Breast epithelium (tissue), 4 donors: Measurements from ENCODE around the gene COPS4. TPM values are rescaled to one million over a fixed set of nuclear protein-coding genes. Genes with fewer than 3 reads are reported as not detected.

ENCODE experiments used
- DNase-seq, 2 donors: peaks; one replicate each; pipeline ENCODE4 v3.0.0-alpha.2; 2019; ENCODE audit warnings: low spot score in 2 of 2
- H3K27ac ChIP-seq, 2 donors: fragments of 200-600 bp; sonication (generic) in 1 of 2; one replicate each; pipeline ENCODE4 v1.5.1; 2016 to 2019; ENCODE audit warnings: mild to moderate bottlenecking in 1 of 2
- H3K27me3 ChIP-seq, 2 donors: fragments of 200-600 bp; sonication (generic) in 1 of 2; one replicate each; pipeline versions ENCODE4 v1.5.1 to v1.6.0; 2017 to 2019; ENCODE audit warnings: control low read depth in 1 of 2, mild to moderate bottlenecking in 1 of 2
- H3K36me3 ChIP-seq: fragments of 200-600 bp; one replicate; pipeline ENCODE4 v1.5.1; 2019
- H3K4me1 ChIP-seq, 2 donors: fragments of 200-600 bp; sonication (generic); one replicate each; pipeline ENCODE4 v1.5.1; 2016 to 2019; ENCODE audit warnings: control low read depth in 1 of 2
- H3K4me3 ChIP-seq, 3 donors: fragments of 200-600 bp; sonication (generic); 1 replicate in 2 of 3; 2 replicates in 1 of 3; pipeline ENCODE4 v1.5.1; 2016 to 2019; ENCODE audit warnings: mild to moderate bottlenecking in 3 of 3, moderate library complexity in 2 of 3
- H3K9me3 ChIP-seq, 2 donors: fragments of 200-600 bp; sonication (generic) in 1 of 2; one replicate each; pipeline ENCODE4 v1.5.1; 2016 to 2019; ENCODE audit warnings: control low read depth in 1 of 2
- CTCF ChIP-seq, 3 donors: fragments of 450-650 bp; IDR thresholded peaks; one replicate each; pipeline ENCODE4 v1.5.1; 2016 to 2017; ENCODE audit warnings: antibody characterized with exemption in 3 of 3, mild to moderate bottlenecking in 3 of 3, moderate library complexity in 3 of 3
- POLR2A ChIP-seq: fragments of 450-650 bp; IDR thresholded peaks from one replicate; pipeline ENCODE4 v1.6.1; 2016; ENCODE audit warnings: antibody characterized with exemption, mild to moderate bottlenecking, moderate library complexity
- POLR2AphosphoS5 ChIP-seq, 3 donors: sonication (generic); formaldehyde crosslinking; IDR thresholded peaks; one replicate each; pipeline ENCODE4 v1.6.1; 2017; ENCODE audit warnings: antibody characterized with exemption in 3 of 3
- intact Hi-C: fragments of 100-400 bp; cut with DNase I; formaldehyde crosslinking; loops from one replicate; pipeline ENCODE4 v1.15.1; 2023; ENCODE audit warnings: low total_unique reads
- total RNA-seq, 3 donors: library from RNA; depleted of rRNA; stranded (reverse); fragments of >200 nt; gene quantifications; one replicate each; pipeline ENCODE4 v1.1.0, GENCODE V29; 2016

The COPS4 gene
- total RNA-seq, 3 donors from 2014 or later: 55.8 to 67.9 (median 56.4) TPM

GRCh38 chr4:83024233-83024632 is 10.8 kb upstream of the COPS4 start:
- H3K4me3 ChIP-seq: no peak overlapping the region
- H3K4me1 ChIP-seq: no peaks in the 10 kb centered on the region
- H3K36me3 ChIP-seq: no peaks in the 10 kb centered on the region
- no peak overlapping the region for H3K27ac ChIP-seq
- no peak for TF ChIP-seq POLR2AphosphoS5 (IDR thresholded peaks at IDR 0.05)
- TF ChIP-seq CTCF (IDR thresholded peaks at IDR 0.05): no peak
- TF ChIP-seq POLR2A: no peak
- H3K9me3 ChIP-seq: peaks cover 0 to 14% of the 10 kb centered on the region in 2 donors
- intact Hi-C loops: no loop called here
- DNase-seq: no peak
- H3K27me3 ChIP-seq: no peaks in the 10 kb centered on the region

- H3K36me3 ChIP-seq: no peaks in the 10 kb centered on the region
Measured at GRCh38 chr4:83025563-83025962, 9.4 kb upstream of the COPS4 start.

GRCh38 chr4:83028976-83029375 is 6.0 kb upstream of the COPS4 start:
- H3K36me3 ChIP-seq: no peaks in the 10 kb centered on the region
- no peak for DNase-seq
- no peak overlapping the region for H3K4me3 ChIP-seq
- H3K9me3 ChIP-seq: peaks cover 0 to 14% of the 10 kb centered on the region in 2 donors
- H3K27me3 ChIP-seq: no peaks in the 10 kb centered on the region
- H3K4me1 ChIP-seq: no peaks in the 10 kb centered on the region
- intact Hi-C loops: no loop called here
- TF ChIP-seq CTCF (IDR thresholded peaks at IDR 0.05) (no peak), POLR2A (no peak), POLR2AphosphoS5 (IDR thresholded peaks at IDR 0.05) (no peak)
- no peak overlapping the region for H3K27ac ChIP-seq

More at GRCh38 chr4:83025563-83025962, 9.4 kb upstream of the COPS4 start:
- H3K27me3 ChIP-seq: no peaks in the 10 kb centered on the region
- no peak overlapping the region for H3K27ac ChIP-seq
- intact Hi-C loops: no loop called here
- H3K4me1 ChIP-seq: no peaks in the 10 kb centered on the region
- TF ChIP-seq POLR2AphosphoS5 (IDR thresholded peaks at IDR 0.05): no peak
- no peak for TF ChIP-seq POLR2A
- TF ChIP-seq CTCF (IDR thresholded peaks at IDR 0.05): no peak
- no peak overlapping the region for H3K4me3 ChIP-seq
- no peak for DNase-seq
- H3K9me3 ChIP-seq: peaks cover 0 to 14% of the 10 kb centered on the region in 2 donors

- H3K9me3 ChIP-seq: peaks cover 0 to 10% of the 10 kb centered on the region in 2 donors
- no peaks in the 10 kb centered on the region for H3K4me1 ChIP-seq
- DNase-seq: no peak
- TF ChIP-seq POLR2AphosphoS5 (IDR thresholded peaks at IDR 0.05) (no peak), POLR2A (no peak), CTCF (IDR thresholded peaks at IDR 0.05) (no peak)
- H3K4me3 ChIP-seq: no peak overlapping the region
- no peak overlapping the region for H3K27ac ChIP-seq
- intact Hi-C loops: no loop called here
- H3K36me3 ChIP-seq: no peaks in the 10 kb centered on the region
- H3K27me3 ChIP-seq: no peaks in the 10 kb centered on the region
Measured at GRCh38 chr4:83029688-83030087, 5.3 kb upstream of the COPS4 start.

- Histone ChIP-seq H3K9me3 (no peaks in the 10 kb centered on the region), H3K27ac (no peak overlapping the region), H3K4me1 (no peaks in the 10 kb centered on the region), H3K36me3 (no peaks in the 10 kb centered on the region), H3K4me3 (no peak overlapping the region), H3K27me3 (no peaks in the 10 kb centered on the region)
- intact Hi-C loops: no loop called here
- TF ChIP-seq CTCF (IDR thresholded peaks at IDR 0.05) (no peak), POLR2A (no peak), POLR2AphosphoS5 (IDR thresholded peaks at IDR 0.05) (no peak)
- no peak for DNase-seq
Measured at GRCh38 chr4:83036991-83037665, 2.1 kb downstream of the COPS4 start.
